K562 (cell line): ENCODE results near the gene EIF4G1. TPM values are rescaled to one million over a fixed set of nuclear protein-coding genes. Genes with fewer than 3 reads are reported as not detected.
"Not testable (repeated sequence)": the region's sequence is repeated elsewhere in the genome, so short reads cannot be mapped to it uniquely, and the experiment has no call there.

Experiments used
- ATAC-seq: fragments of 200-7000 bp; cut with Tn5 transposase; 3 replicates; pipeline ENCODE4 v1.9.1; 2020; ENCODE audit warnings: moderate library complexity
- BruUV-seq: library from RNA; stranded (reverse); fragments of 400-500 nt; replicated peaks from 2 replicates; lab custom pipeline; 2021; lab: Mats Ljungman, UMichigan
- CTCF ChIA-PET: fragments of 300-600 bp; formaldehyde crosslinking; extraction: SDS; loops from one replicate; lab custom pipeline; 2021; ENCODE audit warnings: low intra/inter-chr PET ratio; lab: Yijun Ruan, JAX
- POLR2A ChIA-PET: fragments of 300-600, 350-650 bp; sonication (Branson Sonifier 250); formaldehyde crosslinking; extraction: SDS; loops from one replicate; lab custom pipeline; 2021; ENCODE audit warnings: antibody characterized with exemption, inconsistent platforms; lab: Yijun Ruan, JAX
- DNase-seq, 4 experiments: peaks; one replicate each; pipeline versions ENCODE4 v3.0.0 to v3.0.0-alpha.2; 2011 to 2018; ENCODE audit warnings: low spot score in 3 of 4, mixed read lengths in 3 of 4; ENCODE audit errors: extremely low read depth in 1 of 4
- FAIRE-seq: peaks from 2 replicates; lab custom pipeline; 2011; peaks lifted over from hg19 to GRCh38; lab: Jason Lieb, UNC
- H2AFZ ChIP-seq: 2 replicates; pipeline ENCODE4 v1.6.0; 2011; ENCODE audit warnings: low read depth, low read length, control low read depth, inconsistent platforms
- H3K27ac ChIP-seq: fragments of 200-600 bp; 3 replicates; pipeline ENCODE4 v1.8.0; 2011; ENCODE audit warnings: low read depth, mild to moderate bottlenecking, control low read depth, inconsistent platforms, low read length, moderate library complexity, mixed read lengths; ENCODE audit errors: extremely low read depth
- H3K27me3 ChIP-seq, 2 experiments: fragments of 300-600 bp in 1 of 2; 2 replicates in 1 of 2; 3 replicates in 1 of 2; pipeline versions ENCODE4 v1.6.0 to v1.8.0; 2011; ENCODE audit warnings: inconsistent platforms in 2 of 2, low read length in 2 of 2, mild to moderate bottlenecking in 1 of 2, mixed read lengths in 1 of 2, moderate library complexity in 1 of 2; ENCODE audit not compliant: control insufficient read depth in 2 of 2, insufficient read depth in 2 of 2
- H3K36me3 ChIP-seq: fragments of 300-600 bp; 3 replicates; pipeline ENCODE4 v1.8.0; 2011; ENCODE audit warnings: mild to moderate bottlenecking, low read length, inconsistent platforms; ENCODE audit not compliant: control insufficient read depth, insufficient read depth
- H3K4me1 ChIP-seq, 2 experiments: fragments of 200-600 bp in 1 of 2; replicated peaks in 1 of 2; 2 replicates in 1 of 2; 3 replicates in 1 of 2; pipeline versions ENCODE4 v1.5.1 to v1.8.0; 2011; ENCODE audit warnings: inconsistent platforms in 2 of 2, low read length in 2 of 2, mild to moderate bottlenecking in 1 of 2, mixed read lengths in 1 of 2, moderate library complexity in 1 of 2; ENCODE audit not compliant: control insufficient read depth in 2 of 2, insufficient read depth in 2 of 2
- H3K4me2 ChIP-seq: 2 replicates; pipeline ENCODE4 v1.6.1; 2011; ENCODE audit warnings: low read length, control low read depth, inconsistent platforms, mixed read lengths; ENCODE audit not compliant: insufficient read depth
- H3K4me3 ChIP-seq: fragments of 200-600 bp; sonication (generic), shearing (Covaris generic); 2 replicates; pipeline ENCODE4 v1.5.1; 2016; ENCODE audit warnings: control low read depth, inconsistent platforms
- H3K79me2 ChIP-seq: fragments of 200-600 bp; 3 replicates; pipeline ENCODE4 v1.8.0; 2011; ENCODE audit warnings: low read length, inconsistent platforms; ENCODE audit not compliant: control insufficient read depth, insufficient read depth
- H3K9ac ChIP-seq, 2 experiments: 2 replicates each; pipeline versions ENCODE4 v1.6.0 to v1.6.1; 2011; ENCODE audit warnings: low read depth in 2 of 2, low read length in 2 of 2, control low read depth in 1 of 2, inconsistent platforms in 1 of 2, mild to moderate bottlenecking in 1 of 2, mixed read lengths in 1 of 2; ENCODE audit not compliant: insufficient read depth in 1 of 2
- H3K9me1 ChIP-seq: one replicate; pipeline ENCODE4 v1.6.0; 2011; ENCODE audit warnings: inconsistent platforms, mild to moderate bottlenecking, low read length, moderate library complexity; ENCODE audit not compliant: control insufficient read depth, insufficient read depth
- H3K9me3 ChIP-seq: replicated peaks from 2 replicates; pipeline ENCODE4 v1.5.1; 2011; ENCODE audit warnings: low read depth, low read length, inconsistent platforms; ENCODE audit not compliant: control insufficient read depth, insufficient read depth
- H4K20me1 ChIP-seq: replicated peaks from 2 replicates; pipeline ENCODE4 v1.6.1; 2011; ENCODE audit warnings: low read length, inconsistent platforms, mixed read lengths; ENCODE audit not compliant: control insufficient read depth, insufficient read depth
- BRF1 ChIP-seq: IDR thresholded peaks from 3 replicates; pipeline ENCODE4 v1.6.1; 2011; ENCODE audit warnings: borderline replicate concordance, mild to moderate bottlenecking; ENCODE audit not compliant: insufficient read length; ENCODE audit errors: extremely low read depth
- HNRNPK ChIP-seq: fragments of 200-400 bp; formaldehyde crosslinking; IDR thresholded peaks from one replicate; pipeline ENCODE4 v1.6.1; 2018; ENCODE audit warnings: mild to moderate bottlenecking, low read depth, low read length; ENCODE audit not compliant: poor library complexity, severe bottlenecking
- PML ChIP-seq: IDR thresholded peaks from 2 replicates; pipeline ENCODE4 v1.6.1; 2012; ENCODE audit warnings: low read length, inconsistent platforms
- ZNF431 ChIP-seq: sonication (generic); formaldehyde crosslinking; IDR thresholded peaks from 2 replicates; pipeline ENCODE4 v1.8.0; 2022; ENCODE audit warnings: mild to moderate bottlenecking, missing genetic modification reagents
- WGBS: fragments of 100-300 bp; shearing (Covaris generic); methylation state at CpG from one replicate; pipeline ENCODE4 v1.1.6; 2016; ENCODE audit warnings: low coverage, mixed read lengths; ENCODE audit not compliant: insufficient coverage; ENCODE audit errors: missing lambda C conversion rate; 5-methylcytosine and 5-hydroxymethylcytosine counted together
- in situ Hi-C: fragments of 300-500 bp; cut with MboI; formaldehyde crosslinking; loops from 4 replicates; pipeline ENCODE4 v1.15.0; 2018; ENCODE audit warnings: inconsistent platforms, mixed read lengths
- intact Hi-C: fragments of 100-400 bp; cut with micrococcal nuclease; formaldehyde crosslinking; loops from 2 replicates; pipeline ENCODE4 v1.14.2; 2022
- polyA plus RNA-seq, 8 experiments: library from polyadenylated mRNA; depleted of rRNA in 4 of 8; stranded (reverse) in 5 of 8; unstranded in 3 of 8; fragments of >200 nt; fragmentation: Nextera tagmentation in 2 of 8; fragmentation: Illumina TruSeq in 1 of 8; extraction: Ambion mirVana in 2 of 8; extraction: Trizol in 1 of 8; gene quantifications; 2 replicates each; pipeline versions ENCODE4 v1.2.1 to v1.2.3, GENCODE V29; 2011 to 2014; ENCODE audit warnings: inconsistent platforms in 1 of 8, missing spikeins in 1 of 8
- total RNA-seq, 7 experiments: library from RNA; depleted of rRNA in 6 of 7; stranded (reverse); fragments of >200 nt in 6 of 7; fragmentation: Illumina TruSeq in 2 of 7; extraction: Trizol in 2 of 7; gene quantifications; 2 replicates each; pipeline versions ENCODE4 v1.2.1 to v1.2.3, GENCODE V29; 2011 to 2021; ENCODE audit warnings: low replicate concordance in 1 of 7

Gene EIF4G1
- total and polyA plus RNA-seq, 9 of the 15 experiments (the other 6 are each of a cell fraction or from before 2014, with no cell fraction given) = 4.6 to 505 (median 155) TPM

DNA sequence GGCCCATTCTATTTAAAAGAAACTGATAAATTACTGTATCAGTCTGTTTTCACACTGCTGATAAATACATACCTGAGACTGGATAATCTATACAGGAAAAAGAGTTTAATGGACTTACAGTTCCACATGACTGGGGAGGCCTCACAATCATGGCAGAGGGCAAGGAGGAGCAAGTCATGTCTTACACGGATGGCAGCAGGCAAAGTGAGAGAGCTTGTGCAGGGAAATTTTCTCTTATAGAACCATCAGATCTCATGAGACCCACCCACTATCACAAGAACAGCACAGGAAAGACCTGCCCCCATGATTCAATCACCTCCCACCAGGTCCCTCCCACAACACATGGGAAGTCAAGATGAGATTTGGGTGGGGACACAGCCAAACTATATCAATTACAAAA is 47.2 kb upstream of the EIF4G1 start:
- BruUV-seq, H3K27ac ChIP-seq, H3K4me3 ChIP-seq, H3K9me3 ChIP-seq, H4K20me1 ChIP-seq, in situ Hi-C loops, CTCF ChIA-PET, POLR2A ChIA-PET, H3K4me2 ChIP-seq, DNase-seq, H2AFZ ChIP-seq, FAIRE-seq, H3K4me1 ChIP-seq, H3K36me3 ChIP-seq, H3K9ac ChIP-seq, H3K79me2 ChIP-seq, H3K27me3 ChIP-seq, intact Hi-C loops, ATAC-seq, H3K9me1 ChIP-seq: not testable (repeated sequence)
- 13% methylated on average over 1 of the region's 1 CpG for WGBS
- TF ChIP-seq ZNF431 (CRISPR knock-in tag) = peak; percentile 98

DNA sequence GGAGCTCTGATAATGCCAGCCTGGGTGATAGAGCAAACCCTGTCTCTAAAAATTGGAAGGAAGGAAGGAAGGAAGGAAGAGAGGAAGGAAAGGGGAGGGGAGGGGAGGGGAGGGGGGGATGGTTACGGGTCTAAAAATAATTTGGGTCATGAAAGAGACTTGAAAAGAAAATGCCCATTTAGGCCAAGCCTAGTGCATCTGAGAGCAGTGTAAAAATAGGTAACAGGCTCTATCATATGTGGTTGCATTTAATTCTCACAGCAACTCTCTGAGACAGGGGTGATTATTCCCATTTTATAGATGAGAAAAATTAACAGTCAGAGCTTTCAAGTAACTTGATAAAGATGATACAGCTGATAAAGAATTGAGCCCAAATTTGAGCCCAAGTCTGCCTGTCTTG is 42.1 kb upstream of the EIF4G1 start:
- H3K27ac ChIP-seq = no peak overlapping the region
- peaks cover 19 to 21% of the 10 kb centered on the region in 2 experiments for H3K27me3 ChIP-seq
- no TSS peak for BruUV-seq
- no peaks in the 10 kb centered on the region for H3K9me3 ChIP-seq
- H3K9me1 ChIP-seq = no peaks in the 10 kb centered on the region
- TF ChIP-seq PML (no peak), HNRNPK (peak; percentile 61), BRF1 (no peak)
- no peaks in the 10 kb centered on the region for H3K79me2 ChIP-seq
- FAIRE-seq (no peak), ATAC-seq (no peak), DNase-seq (no peak)
- WGBS = 20% methylated on average over 1 of the region's 1 CpG
- ChIA-PET POLR2A (no interaction called here), CTCF (no interaction called here)
- H4K20me1 ChIP-seq = no peaks in the 10 kb centered on the region; the same call in 1 of the 2 replicates
- no peak overlapping the region for H3K4me3 ChIP-seq
- H3K36me3 ChIP-seq = no peaks in the 10 kb centered on the region
- in situ Hi-C loops (no loop called here), intact Hi-C loops (no loop called here)
- H3K9ac ChIP-seq = no peak overlapping the region
- H3K4me1 ChIP-seq = peaks cover 0 to 8% of the 10 kb centered on the region in 2 experiments; a peak in 1 of 5 replicates
- no peak overlapping the region for H3K4me2 ChIP-seq
- no peak overlapping the region for H2AFZ ChIP-seq
